WTC11 (cell line): Measurements from ENCODE around the gene SLC5A3. TPM values are rescaled to one million over a fixed set of nuclear protein-coding genes. Genes with fewer than 3 reads are reported as not detected.

Source experiments
- ATAC-seq: fragments of 200-7000 bp; cut with Tn5 transposase; 2 replicates; pipeline ENCODE4 v1.10.0; 2021; ENCODE audit warnings: mild to moderate bottlenecking, moderate library complexity
- CTCF ChIA-PET: fragments of 300-600 bp; sonication (Branson Sonifier 250); formaldehyde crosslinking; loops from one replicate; lab custom pipeline; 2021; ENCODE audit warnings: antibody characterized with exemption; lab: Charles Lee
- POLR2A ChIA-PET: fragments of 350-600 bp; sonication (Branson Sonifier 250); formaldehyde crosslinking; loops from one replicate; lab custom pipeline; 2021; ENCODE audit warnings: antibody characterized with exemption; lab: Charles Lee
- DNase-seq: peaks from one replicate; pipeline ENCODE4 v3.0.0; 2021; ENCODE audit warnings: low spot score
- H3K27ac Mint-ChIP-seq: 2 replicates; pipeline ENCODE4 v1.8.0; 2021; ENCODE audit warnings: mixed read lengths
- H3K27me3 Mint-ChIP-seq: 2 replicates; pipeline ENCODE4 v1.8.0; 2021; ENCODE audit warnings: low read depth, mild to moderate bottlenecking, moderate library complexity, mixed read lengths
- H3K36me3 Mint-ChIP-seq: 2 replicates; pipeline ENCODE4 v1.8.0; 2021; ENCODE audit warnings: mixed read lengths
- H3K4me1 Mint-ChIP-seq: 2 replicates; pipeline ENCODE4 v1.8.0; 2022; ENCODE audit warnings: mixed read lengths
- H3K4me3 Mint-ChIP-seq: 2 replicates; pipeline ENCODE4 v1.8.0; 2021; ENCODE audit warnings: mild to moderate bottlenecking, moderate library complexity, mixed read lengths
- H3K9me3 Mint-ChIP-seq: 2 replicates; pipeline ENCODE4 v1.8.0; 2021; ENCODE audit warnings: mixed read lengths
- CREB1 ChIP-seq: sonication (generic); formaldehyde crosslinking; IDR thresholded peaks from 2 replicates; pipeline ENCODE4 v1.8.0; 2023; ENCODE audit warnings: mild to moderate bottlenecking, missing genetic modification reagents
- FOXP1 ChIP-seq: sonication (generic); formaldehyde crosslinking; IDR thresholded peaks from 2 replicates; pipeline ENCODE4 v1.8.0; 2022; ENCODE audit warnings: missing genetic modification reagents, mild to moderate bottlenecking, moderate library complexity, borderline replicate concordance
- GRHL2 ChIP-seq: fragments of 250-450 bp; sonication (Bioruptor Pico); IDR thresholded peaks from 2 replicates; pipeline ENCODE4 v1.8.0; 2022; ENCODE audit warnings: mild to moderate bottlenecking, moderate library complexity; ENCODE audit not compliant: insufficient replicate concordance, severe bottlenecking
- JUN ChIP-seq: sonication (generic); formaldehyde crosslinking; IDR thresholded peaks from 2 replicates; pipeline ENCODE4 v1.8.0; 2023; ENCODE audit warnings: mild to moderate bottlenecking, missing genetic modification reagents
- MYBL2 ChIP-seq: sonication (generic); formaldehyde crosslinking; IDR thresholded peaks from 2 replicates; pipeline ENCODE4 v1.8.1; 2023; ENCODE audit warnings: mild to moderate bottlenecking, moderate library complexity, missing genetic modification reagents
- NFATC4 ChIP-seq: fragments of 250-450 bp; sonication (Bioruptor Pico); IDR thresholded peaks from 2 replicates; pipeline ENCODE4 v1.9.0; 2021; ENCODE audit warnings: mild to moderate bottlenecking
- NFE2L1 ChIP-seq: sonication (generic); formaldehyde crosslinking; IDR thresholded peaks from 2 replicates; pipeline ENCODE4 v1.8.1; 2023; ENCODE audit warnings: missing genetic modification reagents
- NFYB ChIP-seq: sonication (generic); formaldehyde crosslinking; conservative IDR thresholded peaks from 2 replicates; pipeline ENCODE4 v1.8.0; 2022; ENCODE audit warnings: low read depth, missing genetic modification reagents
- RORB ChIP-seq: fragments of 250-450 bp; sonication (Bioruptor Pico); IDR thresholded peaks from 2 replicates; pipeline ENCODE4 v1.9.0; 2021; ENCODE audit warnings: mild to moderate bottlenecking
- TP53 ChIP-seq: sonication (generic); formaldehyde crosslinking; IDR thresholded peaks from 2 replicates; pipeline ENCODE4 v1.8.1; 2023; ENCODE audit warnings: mild to moderate bottlenecking, missing genetic modification reagents
- ZNF121 ChIP-seq: sonication (generic); formaldehyde crosslinking; IDR thresholded peaks from 2 replicates; pipeline ENCODE4 v1.8.0; 2023; ENCODE audit warnings: missing genetic modification reagents
- total RNA-seq: library from RNA; stranded (reverse); gene quantifications from 3 replicates; pipeline ENCODE4 v1.2.3, GENCODE V29; 2021
- TF ChIP-seq, protein P1 (sequence below): sonication (generic); formaldehyde crosslinking; IDR thresholded peaks from 2 replicates; pipeline ENCODE4 v1.8.0; 2022; ENCODE audit warnings: mild to moderate bottlenecking, missing genetic modification reagents
- TF ChIP-seq, protein P2 (sequence below): sonication (generic); formaldehyde crosslinking; IDR thresholded peaks from 2 replicates; pipeline ENCODE4 v1.8.0; 2022; ENCODE audit warnings: mild to moderate bottlenecking, missing genetic modification reagents
- TF ChIP-seq, protein P3 (sequence below): sonication (generic); formaldehyde crosslinking; IDR thresholded peaks from 2 replicates; pipeline ENCODE4 v1.8.0; 2022; ENCODE audit warnings: mild to moderate bottlenecking, missing genetic modification reagents
- TF ChIP-seq, protein P4 (sequence below): sonication (generic); formaldehyde crosslinking; IDR thresholded peaks from 2 replicates; pipeline ENCODE4 v1.8.1; 2023; ENCODE audit warnings: mild to moderate bottlenecking, missing genetic modification reagents, moderate library complexity
- TF ChIP-seq, protein P5 (sequence below): sonication (generic); formaldehyde crosslinking; IDR thresholded peaks from 2 replicates; pipeline ENCODE4 v1.8.1; 2023; ENCODE audit warnings: mild to moderate bottlenecking, moderate library complexity, missing genetic modification reagents
- TF ChIP-seq, protein P6 (sequence below): fragments of 250-450 bp; sonication (Bioruptor Pico); IDR thresholded peaks from 2 replicates; pipeline ENCODE4 v1.8.0; 2021; ENCODE audit warnings: mild to moderate bottlenecking
- TF ChIP-seq, protein P7 (sequence below): sonication (generic); formaldehyde crosslinking; conservative IDR thresholded peaks from 2 replicates; pipeline ENCODE4 v1.8.1; 2023; ENCODE audit warnings: mild to moderate bottlenecking, low read depth, missing genetic modification reagents, moderate library complexity

Gene SLC5A3
- total RNA-seq, 1 experiment from 2014 or later = 14.8 TPM

DNA sequence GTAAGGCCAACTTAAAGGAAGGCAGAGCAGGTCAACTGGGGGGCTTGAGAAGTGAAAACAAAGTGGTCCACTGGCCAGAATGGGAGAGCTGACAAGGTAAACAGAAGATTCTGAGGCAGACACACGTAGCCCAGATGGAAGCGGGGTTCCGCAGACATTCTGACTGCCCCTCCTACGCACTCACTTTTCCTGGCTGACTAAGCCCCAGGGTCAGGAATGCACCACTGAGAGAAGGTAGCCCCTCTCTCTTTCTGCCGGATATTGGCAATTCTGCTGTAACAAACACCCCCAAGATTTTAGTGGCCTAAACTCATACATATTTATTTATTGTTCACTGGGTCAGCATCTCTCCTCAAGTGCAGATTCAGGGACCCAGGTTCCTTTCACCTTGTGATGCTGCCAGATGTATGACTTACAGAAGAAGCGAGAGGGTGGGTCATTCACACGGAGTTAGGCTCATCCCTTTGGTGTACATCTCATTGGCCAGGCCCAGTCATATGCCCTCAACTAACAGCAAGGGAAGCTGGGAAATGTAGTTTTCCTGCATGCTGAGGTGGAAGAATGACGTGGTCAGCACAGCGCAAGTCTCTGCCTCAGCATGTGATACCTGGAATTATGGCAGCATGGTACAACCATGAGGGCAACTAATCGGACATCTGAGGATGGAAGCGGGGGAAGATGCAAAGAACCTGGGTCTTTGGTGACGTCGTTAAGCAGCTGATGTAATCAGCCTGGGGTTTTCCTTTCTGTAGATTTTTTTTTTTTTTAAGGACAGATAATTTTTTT lies 43.4 kb upstream of the SLC5A3 start:
- Mint-ChIP-seq H3K27ac (peak overlapping the region; percentile 98), H3K9me3 (no peaks in the 10 kb centered on the region), H3K4me1 (peaks cover 12% of the 10 kb centered on the region), H3K27me3 (no peaks in the 10 kb centered on the region), H3K36me3 (no peaks in the 10 kb centered on the region), H3K4me3 (peak overlapping the region; percentile 54)
- peak; percentile 100 for ATAC-seq
- ChIA-PET POLR2A (interaction anchor here (1.1 kb wide), 1 partner anchor 43 kb away, joined by 3 read pairs; the partner anchor contains the start of genes MRPS6 and SLC5A3), CTCF (interaction anchor here (1.0 to 2.3 kb wide), 5 partner anchors 10 to 318 kb away, joined by 3 to 7 read pairs (median 3); no protein-coding TSS in a partner anchor)
- TF ChIP-seq NFE2L1 (CRISPR knock-in tag) (no peak), NFYB (CRISPR knock-in tag) (peak; percentile 83)
- TF ChIP-seq, protein P1, sequence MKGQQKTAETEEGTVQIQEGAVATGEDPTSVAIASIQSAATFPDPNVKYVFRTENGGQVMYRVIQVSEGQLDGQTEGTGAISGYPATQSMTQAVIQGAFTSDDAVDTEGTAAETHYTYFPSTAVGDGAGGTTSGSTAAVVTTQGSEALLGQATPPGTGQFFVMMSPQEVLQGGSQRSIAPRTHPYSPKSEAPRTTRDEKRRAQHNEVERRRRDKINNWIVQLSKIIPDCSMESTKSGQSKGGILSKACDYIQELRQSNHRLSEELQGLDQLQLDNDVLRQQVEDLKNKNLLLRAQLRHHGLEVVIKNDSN (CRISPR knock-in tag) = peak; percentile 99
- TF ChIP-seq, protein P2, sequence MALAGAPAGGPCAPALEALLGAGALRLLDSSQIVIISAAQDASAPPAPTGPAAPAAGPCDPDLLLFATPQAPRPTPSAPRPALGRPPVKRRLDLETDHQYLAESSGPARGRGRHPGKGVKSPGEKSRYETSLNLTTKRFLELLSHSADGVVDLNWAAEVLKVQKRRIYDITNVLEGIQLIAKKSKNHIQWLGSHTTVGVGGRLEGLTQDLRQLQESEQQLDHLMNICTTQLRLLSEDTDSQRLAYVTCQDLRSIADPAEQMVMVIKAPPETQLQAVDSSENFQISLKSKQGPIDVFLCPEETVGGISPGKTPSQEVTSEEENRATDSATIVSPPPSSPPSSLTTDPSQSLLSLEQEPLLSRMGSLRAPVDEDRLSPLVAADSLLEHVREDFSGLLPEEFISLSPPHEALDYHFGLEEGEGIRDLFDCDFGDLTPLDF (CRISPR knock-in tag) = no peak
- TF ChIP-seq, protein P3, sequence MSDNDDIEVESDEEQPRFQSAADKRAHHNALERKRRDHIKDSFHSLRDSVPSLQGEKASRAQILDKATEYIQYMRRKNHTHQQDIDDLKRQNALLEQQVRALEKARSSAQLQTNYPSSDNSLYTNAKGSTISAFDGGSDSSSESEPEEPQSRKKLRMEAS = peak; percentile 69
- TF ChIP-seq, protein P4, sequence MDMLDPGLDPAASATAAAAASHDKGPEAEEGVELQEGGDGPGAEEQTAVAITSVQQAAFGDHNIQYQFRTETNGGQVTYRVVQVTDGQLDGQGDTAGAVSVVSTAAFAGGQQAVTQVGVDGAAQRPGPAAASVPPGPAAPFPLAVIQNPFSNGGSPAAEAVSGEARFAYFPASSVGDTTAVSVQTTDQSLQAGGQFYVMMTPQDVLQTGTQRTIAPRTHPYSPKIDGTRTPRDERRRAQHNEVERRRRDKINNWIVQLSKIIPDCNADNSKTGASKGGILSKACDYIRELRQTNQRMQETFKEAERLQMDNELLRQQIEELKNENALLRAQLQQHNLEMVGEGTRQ = peak; percentile 97
- peak; percentile 62 for DNase-seq

DNA sequence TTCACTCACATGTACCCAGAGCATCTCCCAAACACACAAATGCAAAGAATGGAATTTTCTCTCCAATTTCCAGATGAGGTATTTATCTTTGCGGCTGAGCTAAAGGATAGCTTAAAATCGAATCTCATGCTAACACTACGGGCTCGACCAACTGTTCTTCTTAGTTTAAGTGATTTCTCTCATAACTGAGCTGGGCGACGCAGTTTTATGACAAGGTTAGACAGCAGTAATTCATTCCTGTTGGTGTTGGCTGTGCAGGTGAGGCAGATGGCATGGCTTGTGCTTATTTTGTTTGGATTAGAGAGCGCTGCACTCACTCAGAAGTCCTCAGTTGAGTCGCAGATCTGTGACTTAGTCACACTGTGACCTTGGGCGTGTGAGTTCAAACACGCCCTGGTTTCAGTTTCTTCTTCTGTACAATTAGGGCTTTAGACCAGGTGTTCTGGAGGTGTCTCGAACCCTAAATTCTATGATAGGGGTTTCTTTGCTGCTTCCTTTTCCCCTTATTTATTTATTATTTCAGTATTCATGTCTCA lies 41.5 kb upstream of the SLC5A3 start:
- H3K36me3 Mint-ChIP-seq = no peaks in the 10 kb centered on the region
- ATAC-seq (no peak), DNase-seq (no peak)
- peaks cover 6% of the 10 kb centered on the region for H3K9me3 Mint-ChIP-seq
- TF ChIP-seq, protein P5, sequence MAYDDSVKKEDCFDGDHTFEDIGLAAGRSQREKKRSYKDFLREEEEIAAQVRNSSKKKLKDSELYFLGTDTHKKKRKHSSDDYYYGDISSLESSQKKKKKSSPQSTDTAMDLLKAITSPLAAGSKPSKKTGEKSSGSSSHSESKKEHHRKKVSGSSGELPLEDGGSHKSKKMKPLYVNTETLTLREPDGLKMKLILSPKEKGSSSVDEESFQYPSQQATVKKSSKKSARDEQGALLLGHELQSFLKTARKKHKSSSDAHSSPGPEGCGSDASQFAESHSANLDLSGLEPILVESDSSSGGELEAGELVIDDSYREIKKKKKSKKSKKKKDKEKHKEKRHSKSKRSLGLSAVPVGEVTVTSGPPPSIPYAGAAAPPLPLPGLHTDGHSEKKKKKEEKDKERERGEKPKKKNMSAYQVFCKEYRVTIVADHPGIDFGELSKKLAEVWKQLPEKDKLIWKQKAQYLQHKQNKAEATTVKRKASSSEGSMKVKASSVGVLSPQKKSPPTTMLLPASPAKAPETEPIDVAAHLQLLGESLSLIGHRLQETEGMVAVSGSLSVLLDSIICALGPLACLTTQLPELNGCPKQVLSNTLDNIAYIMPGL (CRISPR knock-in tag) = no peak
- no peak for TF ChIP-seq RORB
- no peak overlapping the region for H3K27ac Mint-ChIP-seq
- no peaks in the 10 kb centered on the region for H3K27me3 Mint-ChIP-seq
- H3K4me1 Mint-ChIP-seq = peaks cover 26% of the 10 kb centered on the region
- CTCF ChIA-PET = interaction anchor here (2.3 kb wide), 1 partner anchor 316 kb away, joined by 7 read pairs; no protein-coding TSS in a partner anchor
- POLR2A ChIA-PET = no interaction called here
- no peak overlapping the region for H3K4me3 Mint-ChIP-seq

DNA sequence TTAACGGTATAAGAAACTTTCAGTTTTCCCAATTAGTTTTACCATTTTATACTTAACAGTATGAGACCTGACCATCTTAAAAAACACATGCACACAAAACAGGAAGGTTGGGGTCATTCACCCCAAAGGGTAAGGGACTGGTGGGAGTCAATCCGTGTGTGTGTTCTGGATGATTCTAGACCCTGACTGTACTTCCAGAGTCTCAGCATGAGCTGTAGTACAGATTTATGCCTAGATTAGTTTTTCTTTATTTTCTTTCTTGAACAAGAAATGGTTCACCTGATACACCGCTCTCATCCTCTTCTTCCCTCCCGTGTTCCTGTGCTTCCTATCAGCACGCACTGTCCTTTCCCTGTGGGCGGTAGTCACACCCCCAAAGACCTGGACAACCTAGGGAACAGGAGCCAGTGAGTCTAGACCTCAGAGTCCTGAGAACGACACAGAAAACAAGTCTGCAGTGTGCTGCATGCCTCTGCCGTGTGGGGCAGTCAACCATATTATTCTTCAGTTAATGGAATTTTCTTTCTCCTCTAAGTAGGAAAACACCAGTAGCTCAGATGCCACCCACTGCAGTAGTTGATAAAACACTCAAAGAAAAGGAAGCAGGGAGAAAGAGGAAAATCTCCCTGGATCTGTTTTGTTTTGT lies 38.9 kb upstream of the SLC5A3 start:
- DNase-seq = no peak
- ATAC-seq = peak; percentile 10; the same call in 1 of the 2 replicates
- Mint-ChIP-seq H3K9me3 (peaks cover 6% of the 10 kb centered on the region), H3K4me1 (peaks cover 26% of the 10 kb centered on the region), H3K27me3 (no peaks in the 10 kb centered on the region), H3K4me3 (no peak overlapping the region), H3K36me3 (no peaks in the 10 kb centered on the region), H3K27ac (no peak overlapping the region)
- ChIA-PET POLR2A (no interaction called here), CTCF (interaction anchor here (2.2 kb wide), 1 partner anchor 110 kb away, joined by 7 read pairs; no protein-coding TSS in a partner anchor)
- no peak for TF ChIP-seq GRHL2 (CRISPR knock-in tag)
- TF ChIP-seq CREB1 (CRISPR knock-in tag) = no peak
- TF ChIP-seq MYBL2 (CRISPR knock-in tag) = no peak
- no peak for TF ChIP-seq NFATC4 (CRISPR knock-in tag)
- no peak for TF ChIP-seq FOXP1
- TF ChIP-seq, protein P6, sequence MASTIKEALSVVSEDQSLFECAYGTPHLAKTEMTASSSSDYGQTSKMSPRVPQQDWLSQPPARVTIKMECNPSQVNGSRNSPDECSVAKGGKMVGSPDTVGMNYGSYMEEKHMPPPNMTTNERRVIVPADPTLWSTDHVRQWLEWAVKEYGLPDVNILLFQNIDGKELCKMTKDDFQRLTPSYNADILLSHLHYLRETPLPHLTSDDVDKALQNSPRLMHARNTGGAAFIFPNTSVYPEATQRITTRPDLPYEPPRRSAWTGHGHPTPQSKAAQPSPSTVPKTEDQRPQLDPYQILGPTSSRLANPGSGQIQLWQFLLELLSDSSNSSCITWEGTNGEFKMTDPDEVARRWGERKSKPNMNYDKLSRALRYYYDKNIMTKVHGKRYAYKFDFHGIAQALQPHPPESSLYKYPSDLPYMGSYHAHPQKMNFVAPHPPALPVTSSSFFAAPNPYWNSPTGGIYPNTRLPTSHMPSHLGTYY (CRISPR knock-in tag) = no peak
- TF ChIP-seq, protein P7, sequence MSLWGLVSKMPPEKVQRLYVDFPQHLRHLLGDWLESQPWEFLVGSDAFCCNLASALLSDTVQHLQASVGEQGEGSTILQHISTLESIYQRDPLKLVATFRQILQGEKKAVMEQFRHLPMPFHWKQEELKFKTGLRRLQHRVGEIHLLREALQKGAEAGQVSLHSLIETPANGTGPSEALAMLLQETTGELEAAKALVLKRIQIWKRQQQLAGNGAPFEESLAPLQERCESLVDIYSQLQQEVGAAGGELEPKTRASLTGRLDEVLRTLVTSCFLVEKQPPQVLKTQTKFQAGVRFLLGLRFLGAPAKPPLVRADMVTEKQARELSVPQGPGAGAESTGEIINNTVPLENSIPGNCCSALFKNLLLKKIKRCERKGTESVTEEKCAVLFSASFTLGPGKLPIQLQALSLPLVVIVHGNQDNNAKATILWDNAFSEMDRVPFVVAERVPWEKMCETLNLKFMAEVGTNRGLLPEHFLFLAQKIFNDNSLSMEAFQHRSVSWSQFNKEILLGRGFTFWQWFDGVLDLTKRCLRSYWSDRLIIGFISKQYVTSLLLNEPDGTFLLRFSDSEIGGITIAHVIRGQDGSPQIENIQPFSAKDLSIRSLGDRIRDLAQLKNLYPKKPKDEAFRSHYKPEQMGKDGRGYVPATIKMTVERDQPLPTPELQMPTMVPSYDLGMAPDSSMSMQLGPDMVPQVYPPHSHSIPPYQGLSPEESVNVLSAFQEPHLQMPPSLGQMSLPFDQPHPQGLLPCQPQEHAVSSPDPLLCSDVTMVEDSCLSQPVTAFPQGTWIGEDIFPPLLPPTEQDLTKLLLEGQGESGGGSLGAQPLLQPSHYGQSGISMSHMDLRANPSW = no peak
- TF ChIP-seq JUN (CRISPR knock-in tag) = no peak
- no peak for TF ChIP-seq TP53 (CRISPR knock-in tag)
- TF ChIP-seq ZNF121 = no peak
